Kidney capillary endothelial cell (primary cell): ENCODE data around the gene PRM3.

Source experiments
- DNase-seq: peaks from one replicate; pipeline ENCODE4 v3.0.0-alpha.2; 2018; ENCODE audit warnings: low spot score

Gene PRM3

DNA sequence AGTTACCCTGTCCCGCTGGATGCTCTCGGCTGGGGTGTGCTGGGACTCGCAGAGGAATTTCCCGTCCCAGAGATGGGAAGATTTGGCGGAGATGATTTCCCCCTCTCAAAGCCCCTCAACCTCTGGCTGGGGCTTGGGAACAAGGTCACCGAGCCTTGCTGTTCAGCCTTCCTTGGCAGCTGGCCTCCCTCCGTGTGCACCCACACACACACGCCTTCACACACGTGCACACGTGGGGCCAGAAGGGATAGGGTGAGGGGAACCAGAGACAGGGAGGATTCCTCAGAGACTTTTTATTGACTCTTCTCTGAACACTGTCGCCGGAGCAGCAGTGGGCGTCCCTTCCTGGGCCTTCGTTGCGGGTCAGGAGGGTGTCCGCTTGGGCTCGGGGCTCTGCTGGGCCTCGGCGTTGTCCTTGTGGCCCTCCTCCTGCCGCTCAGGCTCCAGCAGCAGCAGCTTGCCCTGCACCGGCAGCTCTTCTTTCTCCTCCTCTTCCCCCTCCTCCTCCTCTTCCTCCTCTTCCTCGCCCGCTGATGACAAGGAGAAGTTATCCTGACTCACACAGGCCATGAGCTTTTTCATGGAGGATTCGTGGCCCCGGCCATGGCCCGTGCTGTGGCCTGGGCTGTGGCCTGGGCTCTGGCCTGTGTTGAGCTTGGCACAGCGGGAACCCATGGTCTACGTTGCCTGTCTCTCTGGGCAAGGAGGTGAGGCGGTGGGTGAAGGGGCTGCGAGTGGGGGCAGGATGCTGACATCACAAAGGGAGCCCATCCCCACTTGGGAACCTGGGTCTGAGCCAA lies at the start of gene PRM3:
TSS of gene PRM3 (minus strand) at position 709 of the 800 bp plus-strand sequence. CDS start at position 675, 34 bp downstream.
- no peak for DNase-seq

DNA sequence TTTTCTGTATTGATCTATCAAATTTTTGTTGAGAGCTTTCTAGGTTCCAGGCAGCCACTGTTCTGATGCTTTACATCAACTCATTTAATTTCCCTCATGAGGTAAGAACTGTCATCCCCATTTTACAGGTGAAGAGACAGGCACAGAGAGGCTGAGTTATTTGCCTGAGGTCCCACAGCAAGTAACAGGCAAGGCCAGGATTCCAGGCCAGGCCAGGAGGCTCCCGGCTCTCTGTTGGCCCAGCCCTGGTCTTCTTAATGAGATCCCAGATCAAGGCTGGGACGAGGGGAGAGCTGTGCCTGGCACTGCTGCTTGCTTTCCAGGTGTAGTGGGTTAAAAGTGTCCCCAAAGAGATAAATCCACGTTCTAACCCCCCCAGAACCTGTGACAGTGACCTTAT lies 49.4 kb upstream of the PRM3 start:
- no peak for DNase-seq

DNA sequence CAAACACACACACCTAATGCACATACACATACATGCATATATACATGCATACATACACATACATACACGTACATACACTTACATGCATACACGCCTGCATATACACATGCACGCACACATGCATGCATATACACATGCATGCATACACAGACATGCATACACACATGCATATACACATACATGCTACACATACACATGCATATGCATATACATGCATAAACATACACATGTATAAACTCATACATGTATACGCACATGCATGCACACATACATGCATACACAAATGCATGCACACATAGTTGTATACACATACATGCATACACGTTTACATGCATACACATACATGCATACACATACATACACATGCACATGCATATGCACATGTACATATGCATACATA lies 48.2 kb upstream of the PRM3 start:
- DNase-seq, result no peak

DNA sequence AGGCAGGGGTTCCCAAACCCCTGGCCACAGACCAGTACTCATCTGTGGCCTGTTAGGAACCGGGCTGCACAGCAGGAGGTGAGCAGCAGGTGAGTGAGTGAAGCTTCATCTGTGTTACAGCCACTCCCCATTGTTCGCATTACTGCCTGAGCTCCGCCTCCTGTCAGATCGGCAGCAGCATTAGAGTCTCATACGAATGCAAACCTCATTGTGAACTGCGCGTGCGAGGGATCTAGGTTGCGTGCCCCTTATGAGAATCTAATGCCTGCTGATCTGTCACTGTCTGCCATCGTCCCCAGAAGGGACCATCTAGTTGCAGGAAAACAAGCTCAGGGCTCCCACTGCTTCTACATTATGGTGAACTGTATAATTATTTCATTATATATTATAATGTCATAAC lies 46.7 kb upstream of the PRM3 start:
- DNase-seq, result no peak

GRCh38 chr16:11319529-11320146 lies 46.2 kb upstream of the PRM3 start:
- no peak for DNase-seq

DNA sequence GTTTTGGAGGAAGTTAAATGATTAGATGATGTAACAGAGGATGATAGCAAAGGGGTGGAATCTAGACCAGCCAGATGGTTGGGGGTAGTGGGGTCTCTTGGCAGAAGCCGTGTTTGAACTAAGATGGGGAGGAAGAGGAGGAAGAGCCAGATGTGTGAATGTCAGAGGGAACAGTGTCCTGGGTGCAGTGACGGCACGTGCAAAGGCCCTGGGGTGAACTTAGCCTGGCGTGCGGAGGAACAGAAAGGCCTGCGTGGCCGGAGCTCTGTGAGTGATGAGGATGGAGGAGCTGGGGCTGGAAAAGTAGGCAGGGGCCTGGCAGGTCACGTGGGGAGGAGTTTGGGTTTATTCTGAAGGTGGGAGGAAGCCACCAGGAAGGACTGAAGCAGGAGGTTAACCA lies 45.4 kb upstream of the PRM3 start:
- DNase-seq, result no peak

DNA sequence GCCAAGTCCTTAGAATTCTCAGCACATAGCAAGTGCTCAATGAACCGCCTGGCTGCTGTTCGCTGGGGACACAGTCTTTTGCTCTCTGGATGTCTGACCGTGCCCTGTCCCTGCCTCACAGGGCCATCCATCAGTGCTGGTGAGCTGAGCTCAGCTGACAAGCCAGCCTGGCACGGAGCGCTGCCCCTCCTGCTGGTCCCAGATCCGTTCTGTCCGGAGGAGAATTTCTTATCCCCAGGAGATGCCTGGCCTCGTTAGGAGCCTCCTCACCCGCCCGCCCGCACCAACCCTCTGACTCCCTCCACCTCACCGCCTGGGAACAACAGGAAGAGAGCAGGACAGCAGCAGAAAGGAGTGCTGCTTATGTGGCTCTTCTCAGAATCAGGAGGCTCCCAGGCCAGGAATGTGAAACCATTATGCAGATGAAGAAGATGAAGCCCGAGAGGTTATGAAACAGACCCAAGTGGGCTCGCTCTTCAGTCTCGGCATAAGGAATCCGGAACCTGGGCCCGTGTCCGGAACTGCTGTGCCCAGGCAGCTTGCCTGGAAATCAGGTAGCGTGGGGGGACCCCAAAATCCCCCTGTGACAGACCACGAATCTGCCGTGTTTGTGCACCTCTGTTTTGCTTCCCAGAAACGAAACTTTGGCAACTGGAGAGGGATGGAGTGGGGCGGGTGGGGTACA lies 43.0 kb upstream of the PRM3 start:
- no peak for DNase-seq

DNA sequence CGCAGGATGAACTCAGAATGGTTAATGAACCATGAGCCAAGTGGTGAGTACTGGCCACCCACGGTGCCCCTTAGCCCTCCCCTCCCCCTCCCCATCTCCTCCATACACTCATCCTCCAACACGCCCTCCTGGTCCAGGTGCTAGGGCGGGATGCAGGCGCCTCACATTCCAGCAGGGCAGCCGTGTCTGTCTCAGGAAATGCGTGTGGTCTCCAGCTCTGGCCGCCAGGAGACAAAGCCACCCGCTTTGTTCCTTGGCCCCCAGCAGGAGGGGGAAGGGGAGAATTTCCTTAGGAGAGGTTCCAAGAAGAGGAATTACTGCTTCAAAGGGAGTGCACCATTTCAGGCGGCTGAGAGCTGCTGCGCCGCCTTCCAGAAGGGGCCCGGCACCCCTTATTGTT lies 42.1 kb upstream of the PRM3 start:
- peak; percentile 60 for DNase-seq

DNA sequence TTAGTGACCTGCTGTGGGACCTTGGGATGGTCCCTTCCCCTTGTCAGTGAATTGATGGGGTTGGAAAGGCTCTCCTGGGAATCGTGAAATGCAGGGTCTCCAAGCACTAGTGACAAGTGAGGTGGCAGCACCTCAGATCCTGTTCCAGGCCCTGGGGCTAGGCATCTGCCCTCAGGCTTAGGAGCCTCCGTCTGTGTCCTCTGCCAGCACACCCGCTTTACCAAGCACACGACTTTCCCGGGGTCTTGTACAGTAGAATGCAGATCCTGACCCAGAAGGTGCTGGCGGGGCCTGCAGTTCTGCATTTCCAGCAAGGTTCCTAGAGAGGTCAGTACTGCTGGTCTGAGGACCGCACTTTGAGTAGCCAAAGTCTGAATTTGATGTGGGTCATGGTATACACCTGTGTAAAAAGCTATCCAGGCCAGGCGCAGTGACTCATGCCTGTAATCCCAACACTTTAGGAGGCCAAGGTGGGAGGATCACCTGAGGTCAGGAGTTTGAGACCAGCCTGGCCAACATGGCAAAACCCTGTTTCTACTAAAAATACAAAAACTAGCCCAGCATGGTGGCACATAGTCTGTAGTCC lies 41.0 kb upstream of the PRM3 start:
- DNase-seq, result no peak

DNA sequence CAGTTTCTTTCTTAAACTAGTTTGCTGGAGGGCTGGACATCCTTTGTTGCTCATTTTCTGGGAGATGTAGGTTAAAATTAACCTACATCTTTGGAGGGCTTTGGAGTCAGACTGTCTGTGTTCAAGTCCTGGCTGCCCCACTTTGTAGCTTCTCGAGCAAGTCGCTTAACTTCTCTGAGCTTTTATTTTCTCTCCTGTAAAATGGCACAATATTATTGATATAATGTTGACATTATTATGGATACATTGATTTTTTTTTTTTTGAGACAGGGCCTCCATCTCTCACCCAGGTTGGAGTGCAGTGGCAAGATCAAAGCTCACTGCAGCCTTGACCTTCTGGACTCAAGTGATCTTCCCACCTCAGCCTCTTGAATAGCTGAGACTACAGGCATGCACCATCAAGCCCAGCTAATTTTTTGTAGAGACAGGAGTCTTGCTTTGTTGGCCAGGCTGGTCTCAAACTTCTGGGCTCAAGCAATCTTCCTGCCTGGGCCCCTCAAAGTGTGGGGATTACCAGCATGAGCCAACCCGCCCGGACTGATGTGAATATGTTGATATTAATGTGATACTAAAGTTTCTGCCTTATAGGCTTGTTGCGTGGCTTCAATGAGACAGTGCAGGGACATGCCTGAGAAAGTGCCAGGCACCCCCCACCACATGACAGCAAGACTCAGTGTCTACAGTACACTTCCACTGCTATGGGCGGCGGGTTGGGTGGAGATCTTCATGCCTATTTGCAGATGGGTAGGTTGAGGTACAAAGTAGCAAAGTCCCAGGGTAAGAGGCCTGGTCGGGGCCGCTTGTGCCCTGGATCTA lies 40.3 kb upstream of the PRM3 start:
- no peak for DNase-seq

DNA sequence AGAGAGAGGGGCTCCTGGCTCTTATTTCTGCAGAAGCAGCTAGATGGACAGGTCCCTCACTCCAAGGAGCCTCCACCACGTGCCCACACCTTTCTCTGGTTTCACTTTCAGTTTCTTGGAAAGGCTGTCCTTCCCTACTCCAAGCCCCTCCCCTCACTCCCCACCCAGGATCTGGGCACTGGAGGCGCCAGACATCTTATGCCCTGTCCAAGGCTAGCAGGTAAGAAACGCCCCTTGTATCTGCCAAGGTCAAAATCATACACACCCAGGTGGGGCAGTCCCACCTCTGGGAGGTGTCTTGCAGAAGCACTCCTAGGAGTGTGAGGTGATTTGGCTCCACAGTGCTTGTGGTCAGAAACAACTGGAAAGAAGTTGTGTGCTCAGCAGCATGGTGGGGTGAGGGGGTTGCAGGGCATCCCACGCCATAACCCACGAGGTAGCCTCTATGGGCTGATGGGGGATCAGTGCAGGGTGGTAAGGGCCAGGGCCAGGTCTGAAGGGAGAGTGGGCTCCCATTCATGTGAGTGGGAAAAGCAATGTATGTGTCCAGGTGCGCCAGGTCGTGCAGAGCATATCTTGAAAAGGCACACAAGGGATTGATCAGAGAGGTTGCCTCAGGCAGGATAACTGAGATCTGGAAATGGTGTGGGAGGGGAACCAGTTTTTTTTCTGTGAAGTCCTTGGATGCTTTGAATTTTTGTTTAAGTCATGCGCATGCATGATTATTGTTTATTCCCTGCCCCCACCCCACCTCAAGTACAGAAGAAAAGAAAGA lies 39.5 kb upstream of the PRM3 start:
- DNase-seq, result no peak

GRCh38 chr16:11310997-11311561 lies 37.6 kb upstream of the PRM3 start:
- peak; percentile 20 for DNase-seq

- DNase-seq, result no peak
Measured at GRCh38 chr16:11310634-11310977, 37.2 kb upstream of the PRM3 start.

- no peak for DNase-seq
Measured at GRCh38 chr16:11309895-11310633, 36.6 kb upstream of the PRM3 start.

GRCh38 chr16:11308493-11309283 lies 35.3 kb upstream of the PRM3 start:
- DNase-seq, result no peak

- DNase-seq, result no peak
Measured at GRCh38 chr16:11307639-11308492, 34.4 kb upstream of the PRM3 start.

DNA sequence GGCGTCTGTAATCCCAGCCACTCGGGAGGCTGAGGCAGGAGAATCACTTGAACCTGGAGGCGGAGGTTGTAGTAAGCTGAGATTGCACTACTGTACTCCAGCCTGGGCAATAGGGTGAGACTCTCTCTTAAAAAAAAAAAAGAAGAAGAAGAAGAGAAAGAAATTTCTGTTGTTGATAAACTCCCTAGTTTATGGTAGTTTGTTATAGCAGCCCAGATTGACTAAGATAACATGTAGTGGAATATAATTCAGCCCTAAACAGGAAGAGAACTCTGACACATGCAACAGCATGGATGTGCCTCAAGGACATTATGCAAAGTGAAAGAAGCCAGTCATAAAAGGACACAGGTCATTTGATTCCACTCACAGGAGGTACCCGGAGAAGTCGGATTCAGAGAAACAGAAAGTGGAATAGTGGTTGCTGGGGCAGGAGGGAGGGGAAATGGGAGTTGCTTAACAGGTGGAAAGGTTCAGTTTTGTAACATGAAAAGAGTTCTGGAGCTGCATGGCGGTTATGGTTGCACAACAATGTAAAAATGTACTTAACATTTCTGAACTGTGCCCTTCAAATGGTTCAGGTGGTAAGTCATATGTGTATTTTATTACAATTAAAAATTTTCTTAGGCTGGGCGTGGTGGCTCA lies 33.7 kb upstream of the PRM3 start:
- no peak for DNase-seq

GRCh38 chr16:11306381-11306780 lies 33.0 kb upstream of the PRM3 start:
- no peak for DNase-seq
